Measurements from ENCODE around the gene AGBL1.

- TF ChIP-seq CTCF (conservative IDR thresholded peaks at IDR 0.05 in 1 of 2, IDR thresholded peaks at IDR 0.05 in 1 of 2; ENCODE audit: extremely low read depth in 1 of 2, insufficient read depth in 1 of 2, low read depth in 1 of 2, low read length in 2 of 2), result no peak
- TF ChIP-seq EZH2 (IDR thresholded peaks at IDR 0.05; ENCODE audit: borderline replicate concordance, low read length), result no peak
Measured at GRCh38 chr15:86538141-86538540, 458.5 kb downstream of the AGBL1 start.
